ENCODE measurements around the gene PIP4K2A. TPM values are rescaled to one million over a fixed set of nuclear protein-coding genes. Genes with fewer than 3 reads are reported as not detected.

PIP4K2A gene
- total RNA-seq, 1 donor from 2014 or later: 22.4 TPM

DNA sequence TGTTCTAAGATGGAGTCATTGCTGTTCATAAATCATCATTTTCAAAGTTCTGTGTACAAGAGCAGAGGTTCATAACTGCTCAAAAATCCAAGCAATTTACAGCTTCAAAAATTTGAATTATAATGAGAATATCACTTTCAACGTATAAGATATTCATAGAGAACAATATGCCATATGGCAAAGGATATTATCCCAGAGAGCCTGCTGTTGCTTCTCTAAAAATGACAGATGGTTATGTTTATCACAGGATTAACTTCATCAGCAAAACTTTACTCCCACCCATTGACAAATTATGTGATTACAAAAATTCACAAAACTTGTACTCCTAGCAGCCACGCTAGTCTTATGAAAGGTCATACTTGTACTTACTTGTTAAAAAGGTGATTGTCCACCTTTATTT lies 105.1 kb downstream of the PIP4K2A start:
- H3K27me3 Mint-ChIP-seq: no peaks in the 10 kb centered on the region
- H3K36me3 Mint-ChIP-seq (ENCODE audit: insufficient read depth): peaks cover 19% of the 10 kb centered on the region
- H3K4me3 Mint-ChIP-seq (ENCODE audit: low read depth): no peak overlapping the region
- H3K27ac Mint-ChIP-seq: no peak overlapping the region
- H3K9me3 Mint-ChIP-seq (ENCODE audit: low read depth): peaks cover 4% of the 10 kb centered on the region
- TF ChIP-seq, protein P1, sequence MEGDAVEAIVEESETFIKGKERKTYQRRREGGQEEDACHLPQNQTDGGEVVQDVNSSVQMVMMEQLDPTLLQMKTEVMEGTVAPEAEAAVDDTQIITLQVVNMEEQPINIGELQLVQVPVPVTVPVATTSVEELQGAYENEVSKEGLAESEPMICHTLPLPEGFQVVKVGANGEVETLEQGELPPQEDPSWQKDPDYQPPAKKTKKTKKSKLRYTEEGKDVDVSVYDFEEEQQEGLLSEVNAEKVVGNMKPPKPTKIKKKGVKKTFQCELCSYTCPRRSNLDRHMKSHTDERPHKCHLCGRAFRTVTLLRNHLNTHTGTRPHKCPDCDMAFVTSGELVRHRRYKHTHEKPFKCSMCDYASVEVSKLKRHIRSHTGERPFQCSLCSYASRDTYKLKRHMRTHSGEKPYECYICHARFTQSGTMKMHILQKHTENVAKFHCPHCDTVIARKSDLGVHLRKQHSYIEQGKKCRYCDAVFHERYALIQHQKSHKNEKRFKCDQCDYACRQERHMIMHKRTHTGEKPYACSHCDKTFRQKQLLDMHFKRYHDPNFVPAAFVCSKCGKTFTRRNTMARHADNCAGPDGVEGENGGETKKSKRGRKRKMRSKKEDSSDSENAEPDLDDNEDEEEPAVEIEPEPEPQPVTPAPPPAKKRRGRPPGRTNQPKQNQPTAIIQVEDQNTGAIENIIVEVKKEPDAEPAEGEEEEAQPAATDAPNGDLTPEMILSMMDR (IDR thresholded peaks at IDR 0.05; ENCODE audit: unreplicated experiment): no peak
- peaks cover 11% of the 10 kb centered on the region for H3K4me1 Mint-ChIP-seq (ENCODE audit: low read depth)
- no peak for DNase-seq (ENCODE audit: low spot score, unreplicated experiment)

DNA sequence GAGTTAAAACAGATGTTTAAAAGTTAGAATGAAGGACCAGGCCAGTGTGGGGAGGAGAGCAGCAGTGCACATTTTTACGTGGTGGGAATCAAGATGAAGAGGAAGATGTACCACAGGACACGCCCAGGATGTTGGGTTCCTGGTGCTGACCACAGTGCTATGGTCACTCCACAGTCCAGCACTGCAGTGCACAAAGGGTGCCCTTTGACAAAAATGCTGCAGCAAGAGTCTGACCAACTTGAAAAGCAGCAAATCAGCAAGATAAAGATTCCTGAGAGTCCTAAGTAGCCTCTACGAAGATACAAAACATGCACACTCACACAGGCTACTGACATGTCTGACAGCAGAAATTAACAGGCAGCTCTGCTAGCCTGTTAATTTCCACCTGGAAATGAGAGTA lies 107.1 kb downstream of the PIP4K2A start:
- TF ChIP-seq, protein P1 (IDR thresholded peaks at IDR 0.05; ENCODE audit: unreplicated experiment): no peak
- DNase-seq (ENCODE audit: low spot score, unreplicated experiment): no peak
- H3K9me3 Mint-ChIP-seq (ENCODE audit: low read depth): peaks cover 4% of the 10 kb centered on the region
- H3K27me3 Mint-ChIP-seq: no peaks in the 10 kb centered on the region
- peaks cover 19% of the 10 kb centered on the region for H3K36me3 Mint-ChIP-seq (ENCODE audit: insufficient read depth)
- peaks cover 5% of the 10 kb centered on the region for H3K4me1 Mint-ChIP-seq (ENCODE audit: low read depth)
- no peak overlapping the region for H3K27ac Mint-ChIP-seq
- no peak overlapping the region for H3K4me3 Mint-ChIP-seq (ENCODE audit: low read depth)

DNA sequence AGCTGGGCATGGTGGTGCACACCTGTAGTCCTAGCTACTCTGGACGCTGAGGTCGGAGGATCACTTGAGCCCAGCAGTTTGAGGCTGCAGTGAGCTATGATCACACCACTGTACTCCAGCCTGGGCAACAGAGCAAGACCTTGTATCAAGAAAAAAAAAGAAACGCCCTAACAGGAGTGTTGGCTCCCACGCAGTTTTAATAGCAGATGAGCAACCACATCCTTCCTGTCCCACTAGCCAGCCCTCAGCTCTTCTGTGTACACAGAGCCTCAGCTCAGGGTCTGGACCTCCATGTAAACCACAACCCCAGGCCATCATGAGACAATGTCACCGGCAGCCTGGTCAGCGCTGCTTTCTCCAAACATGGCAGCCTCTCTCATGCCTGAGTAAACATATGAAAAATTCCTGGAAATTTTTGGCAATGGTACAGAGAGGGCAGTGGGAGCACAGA lies 108.2 kb downstream of the PIP4K2A start:
- peaks cover 5% of the 10 kb centered on the region for H3K4me1 Mint-ChIP-seq (ENCODE audit: low read depth)

DNA sequence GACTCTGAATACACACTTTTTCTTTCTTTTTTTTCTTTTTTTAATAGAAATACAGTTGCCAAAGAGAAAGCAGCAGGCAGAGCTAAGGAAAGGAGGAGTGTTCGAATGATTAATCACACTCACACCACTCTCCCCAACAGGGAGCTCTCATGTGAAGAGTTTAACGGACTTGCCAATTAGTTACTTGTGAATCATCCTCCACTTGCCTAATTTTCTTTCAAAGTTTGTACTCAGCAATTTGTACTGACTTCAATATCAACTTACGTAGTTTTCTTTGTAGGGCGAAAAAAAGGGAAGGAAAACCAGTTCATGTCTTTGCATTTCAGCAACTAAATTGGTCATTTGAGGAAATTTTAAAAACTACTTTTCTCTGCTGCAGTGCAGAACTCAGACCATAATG lies 109.2 kb downstream of the PIP4K2A start:
- peaks cover 7% of the 10 kb centered on the region for H3K4me1 Mint-ChIP-seq (ENCODE audit: low read depth)
- H3K9me3 Mint-ChIP-seq (ENCODE audit: low read depth): peaks cover 4% of the 10 kb centered on the region
- H3K4me3 Mint-ChIP-seq (ENCODE audit: low read depth): no peak overlapping the region
- TF ChIP-seq, protein P1 (IDR thresholded peaks at IDR 0.05; ENCODE audit: unreplicated experiment): no peak
- H3K36me3 Mint-ChIP-seq (ENCODE audit: insufficient read depth): peaks cover 20% of the 10 kb centered on the region
- H3K27ac Mint-ChIP-seq: no peak overlapping the region
- H3K27me3 Mint-ChIP-seq: no peaks in the 10 kb centered on the region
- DNase-seq (ENCODE audit: low spot score, unreplicated experiment): no peak

More for the DNA sequence above, 108.2 kb downstream of the PIP4K2A start:
- no peaks in the 10 kb centered on the region for H3K27me3 Mint-ChIP-seq
- peaks cover 4% of the 10 kb centered on the region for H3K9me3 Mint-ChIP-seq (ENCODE audit: low read depth)
- H3K27ac Mint-ChIP-seq: no peak overlapping the region
- peaks cover 21% of the 10 kb centered on the region for H3K36me3 Mint-ChIP-seq (ENCODE audit: insufficient read depth)
- no peak overlapping the region for H3K4me3 Mint-ChIP-seq (ENCODE audit: low read depth)
- TF ChIP-seq, protein P1 (IDR thresholded peaks at IDR 0.05; ENCODE audit: unreplicated experiment): no peak
- DNase-seq (ENCODE audit: low spot score, unreplicated experiment): no peak

DNA sequence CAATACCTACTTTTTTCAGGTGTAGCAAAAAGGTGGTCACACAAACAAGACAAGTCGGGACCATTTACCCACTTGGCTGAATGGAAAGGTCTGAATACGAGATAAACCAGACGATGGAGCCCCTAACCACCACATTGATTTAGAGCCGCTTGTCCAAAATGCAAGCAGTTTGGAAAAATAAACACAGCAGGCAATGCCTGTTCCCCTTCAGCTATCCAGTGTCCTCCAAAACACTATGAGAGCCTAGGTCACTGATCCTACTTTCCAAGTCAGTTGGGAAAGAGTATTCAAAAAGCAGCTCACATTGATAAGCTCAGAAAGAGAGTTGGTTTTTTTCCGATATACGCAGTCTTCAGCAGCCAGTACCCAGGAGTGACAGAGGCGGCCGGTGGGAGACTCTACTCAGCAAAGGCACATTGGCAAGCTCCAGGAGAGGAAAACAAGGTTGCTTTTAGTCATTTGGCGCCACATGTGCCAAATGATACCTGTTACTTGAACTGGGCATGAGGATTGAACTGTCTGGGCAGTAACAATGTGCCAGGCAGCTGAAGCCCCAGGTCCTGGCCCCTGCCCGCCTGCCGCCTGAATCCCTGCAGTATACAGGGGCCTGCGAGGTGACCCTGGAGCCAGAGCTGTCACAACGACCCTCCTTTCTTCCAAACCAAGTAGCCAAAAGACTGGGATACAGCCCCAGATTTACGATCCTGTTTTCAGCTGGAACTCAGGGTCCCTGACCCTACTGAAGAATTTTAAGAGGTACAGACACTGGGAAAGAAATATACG lies 109.8 kb downstream of the PIP4K2A start:
- no peak overlapping the region for H3K27ac Mint-ChIP-seq
- DNase-seq (ENCODE audit: low spot score, unreplicated experiment): no peak
- H3K4me1 Mint-ChIP-seq (ENCODE audit: low read depth): peaks cover 8% of the 10 kb centered on the region
- TF ChIP-seq, protein P1 (IDR thresholded peaks at IDR 0.05; ENCODE audit: unreplicated experiment): no peak
- H3K36me3 Mint-ChIP-seq (ENCODE audit: insufficient read depth): peaks cover 15% of the 10 kb centered on the region
- no peak overlapping the region for H3K4me3 Mint-ChIP-seq (ENCODE audit: low read depth)
- no peaks in the 10 kb centered on the region for H3K27me3 Mint-ChIP-seq
- H3K9me3 Mint-ChIP-seq (ENCODE audit: low read depth): no peaks in the 10 kb centered on the region
